Measurements from ENCODE around the gene ZNF727. TPM values are rescaled to one million over a fixed set of nuclear protein-coding genes. Genes with fewer than 3 reads are reported as not detected.
"Not testable (repeated sequence)": the region's sequence is repeated elsewhere in the genome, so short reads cannot be mapped to it uniquely, and the experiment has no call there.

The ZNF727 gene
- polyA plus RNA-seq, 2 donors = 0.08 to 0.29 TPM

- 83 to 88% methylated on average over 5 of the region's 5 CpGs for WGBS, 2 donors
These were observed 43.6 kb downstream of the ZNF727 start for GRCh38 chr7:64088863-64089262.

More at GRCh38 chr7:64088863-64089262, 43.6 kb downstream of the ZNF727 start:
- H3K27ac ChIP-seq (ENCODE audit: low read depth in 2 of 2, low read length in 1 of 2); H3K4me3 ChIP-seq (ENCODE audit: low read depth in 1 of 2, low read length in 2 of 2); H3K36me3 ChIP-seq (ENCODE audit: control insufficient read depth in 2 of 2, insufficient read depth in 2 of 2, low read length in 1 of 2); H3K4me1 ChIP-seq (ENCODE audit: control insufficient read depth in 2 of 2, insufficient read depth in 2 of 2, low read length in 1 of 2); H3K27me3 ChIP-seq (ENCODE audit: control insufficient read depth in 1 of 2, insufficient read depth in 2 of 2, low read length in 2 of 2): not testable (repeated sequence)
- peaks cover 23 to 24% of the 10 kb centered on the region in 2 donors for H3K9me3 ChIP-seq (ENCODE audit: control insufficient read depth in 2 of 2, insufficient read depth in 1 of 2, low read depth in 1 of 2, low read length in 1 of 2)

Other genes starting within 250 kb of the ZNF727 start
- gene ZNF722, start 46.6 kb upstream of the ZNF727 start, polyA plus RNA-seq = not detected
- not detected for gene ZNF735, start 161.8 kb downstream of the ZNF727 start, polyA plus RNA-seq
- gene ZNF679, start 183.0 kb downstream of the ZNF727 start, polyA plus RNA-seq = not detected

Data from esophagus (tissue), 2 donors.